ENCODE results near the gene CFAP299. TPM values are rescaled to one million over a fixed set of nuclear protein-coding genes. Genes with fewer than 3 reads are reported as not detected.

Gene CFAP299
- total and polyA plus RNA-seq, 2 of the 8 experiments (the other 6 are each of a cell fraction or from before 2014, with no cell fraction given), result not detected

DNA sequence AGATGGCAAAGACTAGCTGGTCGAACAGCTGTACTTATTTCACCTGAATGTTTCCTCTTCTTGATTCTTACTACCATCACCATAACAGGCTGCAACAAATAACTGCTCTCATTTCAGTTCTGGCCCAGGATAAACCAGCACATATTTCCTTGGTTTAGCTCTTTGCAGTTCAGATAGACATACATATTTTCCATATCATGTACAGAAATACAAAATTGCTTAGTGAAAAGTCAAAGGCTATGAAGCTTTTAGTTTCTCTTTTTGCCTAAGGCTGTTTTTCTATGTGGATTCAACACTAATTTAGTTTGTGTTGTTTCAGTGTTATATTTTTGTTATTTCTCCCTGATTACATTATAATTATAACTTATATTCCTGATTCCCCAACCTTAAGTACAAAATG is 591.4 kb downstream of the CFAP299 start:
- Histone ChIP-seq H3K4me2 (ENCODE audit: insufficient read depth in 1 of 2, low read depth in 2 of 2, low read length in 2 of 2) (no peak overlapping the region), H3K9me3 (ENCODE audit: insufficient read depth in 2 of 2, low read depth in 1 of 2, low read length in 1 of 2) (no peaks in the 10 kb centered on the region), H3K23ac (ENCODE audit: insufficient read length) (no peak overlapping the region), H3K4me3 (ENCODE audit: extremely low read depth in 1 of 4, insufficient read depth in 2 of 4, low read depth in 3 of 4, low read length in 4 of 4) (no peak overlapping the region), H3K79me1 (ENCODE audit: low read depth, low read length) (no peaks in the 10 kb centered on the region), H2BK20ac (ENCODE audit: low read length) (no peak overlapping the region), H3K14ac (ENCODE audit: insufficient read length) (no peak overlapping the region), H2AFZ (ENCODE audit: low read length) (no peak overlapping the region), H4K20me1 (replicated peaks in 1 of 2; ENCODE audit: control insufficient read depth in 1 of 2, insufficient read depth in 2 of 2, low read length in 2 of 2) (no peaks in the 10 kb centered on the region), H4K5ac (ENCODE audit: insufficient read length, low read depth, low read length) (no peak overlapping the region), H4K8ac (ENCODE audit: extremely low read depth, insufficient read depth, low read length) (no peak overlapping the region), H2AK5ac (ENCODE audit: low read depth, low read length) (no peak overlapping the region), H2BK15ac (ENCODE audit: low read length) (no peak overlapping the region), H3K36me3 (ENCODE audit: control insufficient read depth in 2 of 4, insufficient read depth in 4 of 4, low read length in 3 of 4) (no peaks in the 10 kb centered on the region), H2BK12ac (ENCODE audit: low read depth, low read length) (no peak overlapping the region), H3K4me1 (replicated peaks in 1 of 4; ENCODE audit: control insufficient read depth in 3 of 4, insufficient read depth in 4 of 4, low read length in 3 of 4) (no peaks in the 10 kb centered on the region), H2BK5ac (ENCODE audit: low read depth, low read length) (no peak overlapping the region), H3K79me2 (ENCODE audit: control insufficient read depth in 1 of 2, insufficient read depth in 2 of 2, low read length in 2 of 2) (no peaks in the 10 kb centered on the region), H3K4ac (replicated peaks; ENCODE audit: insufficient read length, low read depth, low read length) (no peak overlapping the region), H3K56ac (replicated peaks; ENCODE audit: insufficient read length, low read depth, low read length) (no peak overlapping the region), H3K27me3 (replicated peaks in 1 of 4; ENCODE audit: control insufficient read depth in 3 of 4, extremely low read depth in 1 of 4, insufficient read depth in 3 of 4, low read length in 3 of 4) (no peaks in the 10 kb centered on the region), H3K18ac (ENCODE audit: extremely low read depth, low read length) (no peak overlapping the region), H4K91ac (replicated peaks; ENCODE audit: insufficient read length, low read length) (no peak overlapping the region), H3K23me2 (ENCODE audit: low read depth, low read length) (no peaks in the 10 kb centered on the region), H3K27ac (ENCODE audit: low read depth, low read length) (no peak overlapping the region), H3K9ac (replicated peaks in 1 of 4; ENCODE audit: extremely low read depth in 1 of 4, low read depth in 3 of 4, low read length in 3 of 4) (no peak overlapping the region), H2BK120ac (replicated peaks; ENCODE audit: low read depth, low read length) (no peak overlapping the region)
- ChIA-PET CTCF (ENCODE audit: partially characterized antibody) (interaction anchor here (0.5 kb wide), 1 partner anchor 421 kb away, joined by 3 read pairs; no protein-coding TSS in a partner anchor), POLR2A (ENCODE audit: partially characterized antibody) (no interaction called here)
- 85% methylated on average over 1 of the region's 1 CpG; no CpG with 5 or more reads in 1 of the 2 experiments for WGBS, 2 experiments (ENCODE audit: extremely low coverage in 1 of 2, insufficient coverage in 1 of 2, insufficient read length in 1 of 2, insufficient replicate concordance in 2 of 2, low coverage in 1 of 2, low lambda C conversion rate in 2 of 2, missing lambda C conversion rate in 1 of 2)
- FAIRE-seq (no peak), DNase-seq (ENCODE audit: low read depth in 1 of 2, low spot score in 2 of 2) (no peak)
- TF ChIP-seq HDAC2 (IDR thresholded peaks at IDR 0.05; ENCODE audit: borderline replicate concordance in 1 of 2, low read depth in 2 of 2, low read length in 2 of 2) (no peak), CHD2 (IDR thresholded peaks at IDR 0.05; ENCODE audit: low read length) (no peak), SUZ12 (IDR thresholded peaks at IDR 0.05; ENCODE audit: low read length) (no peak), CBX8 (IDR thresholded peaks at IDR 0.05; ENCODE audit: borderline replicate concordance, low read depth, low read length) (no peak), RNF2 (IDR thresholded peaks at IDR 0.05; ENCODE audit: borderline replicate concordance, low read depth, low read length, missing control alignments, poor library complexity, severe bottlenecking) (no peak), TCF12 (IDR thresholded peaks at IDR 0.05; ENCODE audit: low read depth, low read length) (no peak), SP4 (IDR thresholded peaks at IDR 0.05; ENCODE audit: low read length) (no peak), BRCA1 (IDR thresholded peaks at IDR 0.05; ENCODE audit: low read depth, low read length) (no peak), ASH2L (IDR thresholded peaks at IDR 0.05; ENCODE audit: low read length) (no peak), JUND (IDR thresholded peaks at IDR 0.05; ENCODE audit: low read length) (no peak), CREB1 (IDR thresholded peaks at IDR 0.05) (no peak), BACH1 (IDR thresholded peaks at IDR 0.05; ENCODE audit: low read length) (no peak)
- TF ChIP-seq, protein P1, sequence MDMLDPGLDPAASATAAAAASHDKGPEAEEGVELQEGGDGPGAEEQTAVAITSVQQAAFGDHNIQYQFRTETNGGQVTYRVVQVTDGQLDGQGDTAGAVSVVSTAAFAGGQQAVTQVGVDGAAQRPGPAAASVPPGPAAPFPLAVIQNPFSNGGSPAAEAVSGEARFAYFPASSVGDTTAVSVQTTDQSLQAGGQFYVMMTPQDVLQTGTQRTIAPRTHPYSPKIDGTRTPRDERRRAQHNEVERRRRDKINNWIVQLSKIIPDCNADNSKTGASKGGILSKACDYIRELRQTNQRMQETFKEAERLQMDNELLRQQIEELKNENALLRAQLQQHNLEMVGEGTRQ (IDR thresholded peaks at IDR 0.05; ENCODE audit: low read length), result no peak
- TF ChIP-seq, protein P2, sequence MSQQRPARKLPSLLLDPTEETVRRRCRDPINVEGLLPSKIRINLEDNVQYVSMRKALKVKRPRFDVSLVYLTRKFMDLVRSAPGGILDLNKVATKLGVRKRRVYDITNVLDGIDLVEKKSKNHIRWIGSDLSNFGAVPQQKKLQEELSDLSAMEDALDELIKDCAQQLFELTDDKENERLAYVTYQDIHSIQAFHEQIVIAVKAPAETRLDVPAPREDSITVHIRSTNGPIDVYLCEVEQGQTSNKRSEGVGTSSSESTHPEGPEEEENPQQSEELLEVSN (IDR thresholded peaks at IDR 0.05), result no peak
